HL-60 (cell line): Measurements from ENCODE around the gene TPRA1.

Experiments
- GABPA ChIP-seq: IDR thresholded peaks from 2 replicates; pipeline ENCODE4 v1.6.1; 2012; ENCODE audit warnings: low read depth
- POLR2AphosphoS5 ChIP-seq: IDR thresholded peaks from 2 replicates; pipeline ENCODE4 v1.6.1; 2012; ENCODE audit warnings: low read depth
- SPI1 ChIP-seq: IDR thresholded peaks from 2 replicates; pipeline ENCODE4 v1.6.1; 2012; ENCODE audit warnings: low read depth, mild to moderate bottlenecking, borderline replicate concordance
- TF ChIP-seq, protein P1 (sequence below): IDR thresholded peaks from 2 replicates; pipeline ENCODE4 v1.6.1; 2012; ENCODE audit warnings: low read depth; ENCODE audit not compliant: insufficient replicate concordance
- TF ChIP-seq, protein P2 (sequence below): IDR thresholded peaks from one replicate; pipeline ENCODE4 v1.5.1; 2011; ENCODE audit warnings: low read length, control low read depth, inconsistent platforms; ENCODE audit not compliant: insufficient read depth

DNA sequence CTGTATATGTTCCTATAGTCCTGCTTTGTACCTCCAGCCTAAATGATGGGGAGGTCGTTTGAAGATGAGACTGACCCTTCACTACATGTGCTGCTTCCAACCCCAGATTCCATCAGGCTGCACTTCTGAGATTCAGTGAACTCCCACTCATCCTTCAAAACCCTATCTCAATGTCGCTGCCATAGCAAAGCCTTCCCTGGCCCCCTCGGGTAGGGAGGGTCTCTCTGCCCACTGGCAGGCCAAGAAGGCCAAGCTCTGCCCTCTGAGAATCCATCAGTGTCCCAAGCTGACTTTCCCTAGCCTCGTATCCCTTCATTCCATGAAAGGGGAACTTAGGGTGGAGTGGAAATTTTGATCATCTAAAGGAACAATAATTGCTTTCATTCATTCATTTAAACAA lies 35.4 kb downstream of the TPRA1 start:
- TF ChIP-seq, protein P1, sequence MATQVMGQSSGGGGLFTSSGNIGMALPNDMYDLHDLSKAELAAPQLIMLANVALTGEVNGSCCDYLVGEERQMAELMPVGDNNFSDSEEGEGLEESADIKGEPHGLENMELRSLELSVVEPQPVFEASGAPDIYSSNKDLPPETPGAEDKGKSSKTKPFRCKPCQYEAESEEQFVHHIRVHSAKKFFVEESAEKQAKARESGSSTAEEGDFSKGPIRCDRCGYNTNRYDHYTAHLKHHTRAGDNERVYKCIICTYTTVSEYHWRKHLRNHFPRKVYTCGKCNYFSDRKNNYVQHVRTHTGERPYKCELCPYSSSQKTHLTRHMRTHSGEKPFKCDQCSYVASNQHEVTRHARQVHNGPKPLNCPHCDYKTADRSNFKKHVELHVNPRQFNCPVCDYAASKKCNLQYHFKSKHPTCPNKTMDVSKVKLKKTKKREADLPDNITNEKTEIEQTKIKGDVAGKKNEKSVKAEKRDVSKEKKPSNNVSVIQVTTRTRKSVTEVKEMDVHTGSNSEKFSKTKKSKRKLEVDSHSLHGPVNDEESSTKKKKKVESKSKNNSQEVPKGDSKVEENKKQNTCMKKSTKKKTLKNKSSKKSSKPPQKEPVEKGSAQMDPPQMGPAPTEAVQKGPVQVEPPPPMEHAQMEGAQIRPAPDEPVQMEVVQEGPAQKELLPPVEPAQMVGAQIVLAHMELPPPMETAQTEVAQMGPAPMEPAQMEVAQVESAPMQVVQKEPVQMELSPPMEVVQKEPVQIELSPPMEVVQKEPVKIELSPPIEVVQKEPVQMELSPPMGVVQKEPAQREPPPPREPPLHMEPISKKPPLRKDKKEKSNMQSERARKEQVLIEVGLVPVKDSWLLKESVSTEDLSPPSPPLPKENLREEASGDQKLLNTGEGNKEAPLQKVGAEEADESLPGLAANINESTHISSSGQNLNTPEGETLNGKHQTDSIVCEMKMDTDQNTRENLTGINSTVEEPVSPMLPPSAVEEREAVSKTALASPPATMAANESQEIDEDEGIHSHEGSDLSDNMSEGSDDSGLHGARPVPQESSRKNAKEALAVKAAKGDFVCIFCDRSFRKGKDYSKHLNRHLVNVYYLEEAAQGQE = no peak
- TF ChIP-seq POLR2AphosphoS5 (no peak), GABPA (no peak), SPI1 (no peak)
- TF ChIP-seq, protein P2, sequence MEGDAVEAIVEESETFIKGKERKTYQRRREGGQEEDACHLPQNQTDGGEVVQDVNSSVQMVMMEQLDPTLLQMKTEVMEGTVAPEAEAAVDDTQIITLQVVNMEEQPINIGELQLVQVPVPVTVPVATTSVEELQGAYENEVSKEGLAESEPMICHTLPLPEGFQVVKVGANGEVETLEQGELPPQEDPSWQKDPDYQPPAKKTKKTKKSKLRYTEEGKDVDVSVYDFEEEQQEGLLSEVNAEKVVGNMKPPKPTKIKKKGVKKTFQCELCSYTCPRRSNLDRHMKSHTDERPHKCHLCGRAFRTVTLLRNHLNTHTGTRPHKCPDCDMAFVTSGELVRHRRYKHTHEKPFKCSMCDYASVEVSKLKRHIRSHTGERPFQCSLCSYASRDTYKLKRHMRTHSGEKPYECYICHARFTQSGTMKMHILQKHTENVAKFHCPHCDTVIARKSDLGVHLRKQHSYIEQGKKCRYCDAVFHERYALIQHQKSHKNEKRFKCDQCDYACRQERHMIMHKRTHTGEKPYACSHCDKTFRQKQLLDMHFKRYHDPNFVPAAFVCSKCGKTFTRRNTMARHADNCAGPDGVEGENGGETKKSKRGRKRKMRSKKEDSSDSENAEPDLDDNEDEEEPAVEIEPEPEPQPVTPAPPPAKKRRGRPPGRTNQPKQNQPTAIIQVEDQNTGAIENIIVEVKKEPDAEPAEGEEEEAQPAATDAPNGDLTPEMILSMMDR = no peak
